ENCODE measurements around the gene PVALEF.

PVALEF gene

GRCh38 chr17:81129289-81129688, 36.0 kb upstream of the PVALEF start:
- no peak for DNase-seq

- DNase-seq: no peak
These were observed 35.5 kb upstream of the PVALEF start for GRCh38 chr17:81129711-81130367.

- DNase-seq: no peak
These were observed 34.6 kb upstream of the PVALEF start for GRCh38 chr17:81130385-81131361.

GRCh38 chr17:81131486-81132196, 33.7 kb upstream of the PVALEF start:
- no peak for DNase-seq

GRCh38 chr17:81132197-81132540, 33.1 kb upstream of the PVALEF start:
- DNase-seq: no peak

GRCh38 chr17:81132770-81133723, 32.3 kb upstream of the PVALEF start:
- DNase-seq: no peak

- DNase-seq: no peak
These were observed 31.1 kb upstream of the PVALEF start for GRCh38 chr17:81134064-81134781.

- DNase-seq: no peak
These were observed 29.6 kb upstream of the PVALEF start for GRCh38 chr17:81135505-81136278.

- no peak for DNase-seq
These were observed 28.9 kb upstream of the PVALEF start for GRCh38 chr17:81136366-81136765.

GRCh38 chr17:81137248-81137647, 28.1 kb upstream of the PVALEF start:
- no peak for DNase-seq

GRCh38 chr17:81138083-81138482, 27.2 kb upstream of the PVALEF start:
- DNase-seq: no peak

- no peak for DNase-seq
These were observed 26.8 kb upstream of the PVALEF start for GRCh38 chr17:81138500-81138899.

GRCh38 chr17:81139428-81139827, 25.9 kb upstream of the PVALEF start:
- no peak for DNase-seq

- DNase-seq: no peak
These were observed 25.3 kb upstream of the PVALEF start for GRCh38 chr17:81140018-81140417.

GRCh38 chr17:81140695-81141094, 24.6 kb upstream of the PVALEF start:
- DNase-seq: no peak

- peak; percentile 29 to 59 for DNase-seq
These were observed 22.8 kb upstream of the PVALEF start for GRCh38 chr17:81142301-81143199.

GRCh38 chr17:81143200-81143527, 22.1 kb upstream of the PVALEF start:
- DNase-seq: no peak

GRCh38 chr17:81143717-81144422, 21.4 kb upstream of the PVALEF start:
- DNase-seq: no peak

- no peak for DNase-seq
These were observed 20.9 kb upstream of the PVALEF start for GRCh38 chr17:81144423-81144781.

Data from NCI-H1930 (cell line).